HL-60 (cell line): ENCODE data around the gene SUPT6H.

Source experiments
- GABPA ChIP-seq: IDR thresholded peaks from 2 replicates; pipeline ENCODE4 v1.6.1; 2012; ENCODE audit warnings: low read depth
- TF ChIP-seq, protein P1 (sequence below): IDR thresholded peaks from one replicate; pipeline ENCODE4 v1.5.1; 2011; ENCODE audit warnings: low read length, control low read depth, inconsistent platforms; ENCODE audit not compliant: insufficient read depth
- TF ChIP-seq, protein P2 (sequence below): IDR thresholded peaks from 2 replicates; pipeline ENCODE4 v1.6.1; 2012; ENCODE audit warnings: low read depth; ENCODE audit not compliant: insufficient replicate concordance

GRCh38 chr17:28738680-28739384, 76.8 kb downstream of the SUPT6H start:
- TF ChIP-seq, protein P1, sequence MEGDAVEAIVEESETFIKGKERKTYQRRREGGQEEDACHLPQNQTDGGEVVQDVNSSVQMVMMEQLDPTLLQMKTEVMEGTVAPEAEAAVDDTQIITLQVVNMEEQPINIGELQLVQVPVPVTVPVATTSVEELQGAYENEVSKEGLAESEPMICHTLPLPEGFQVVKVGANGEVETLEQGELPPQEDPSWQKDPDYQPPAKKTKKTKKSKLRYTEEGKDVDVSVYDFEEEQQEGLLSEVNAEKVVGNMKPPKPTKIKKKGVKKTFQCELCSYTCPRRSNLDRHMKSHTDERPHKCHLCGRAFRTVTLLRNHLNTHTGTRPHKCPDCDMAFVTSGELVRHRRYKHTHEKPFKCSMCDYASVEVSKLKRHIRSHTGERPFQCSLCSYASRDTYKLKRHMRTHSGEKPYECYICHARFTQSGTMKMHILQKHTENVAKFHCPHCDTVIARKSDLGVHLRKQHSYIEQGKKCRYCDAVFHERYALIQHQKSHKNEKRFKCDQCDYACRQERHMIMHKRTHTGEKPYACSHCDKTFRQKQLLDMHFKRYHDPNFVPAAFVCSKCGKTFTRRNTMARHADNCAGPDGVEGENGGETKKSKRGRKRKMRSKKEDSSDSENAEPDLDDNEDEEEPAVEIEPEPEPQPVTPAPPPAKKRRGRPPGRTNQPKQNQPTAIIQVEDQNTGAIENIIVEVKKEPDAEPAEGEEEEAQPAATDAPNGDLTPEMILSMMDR, result no peak
- TF ChIP-seq, protein P2, sequence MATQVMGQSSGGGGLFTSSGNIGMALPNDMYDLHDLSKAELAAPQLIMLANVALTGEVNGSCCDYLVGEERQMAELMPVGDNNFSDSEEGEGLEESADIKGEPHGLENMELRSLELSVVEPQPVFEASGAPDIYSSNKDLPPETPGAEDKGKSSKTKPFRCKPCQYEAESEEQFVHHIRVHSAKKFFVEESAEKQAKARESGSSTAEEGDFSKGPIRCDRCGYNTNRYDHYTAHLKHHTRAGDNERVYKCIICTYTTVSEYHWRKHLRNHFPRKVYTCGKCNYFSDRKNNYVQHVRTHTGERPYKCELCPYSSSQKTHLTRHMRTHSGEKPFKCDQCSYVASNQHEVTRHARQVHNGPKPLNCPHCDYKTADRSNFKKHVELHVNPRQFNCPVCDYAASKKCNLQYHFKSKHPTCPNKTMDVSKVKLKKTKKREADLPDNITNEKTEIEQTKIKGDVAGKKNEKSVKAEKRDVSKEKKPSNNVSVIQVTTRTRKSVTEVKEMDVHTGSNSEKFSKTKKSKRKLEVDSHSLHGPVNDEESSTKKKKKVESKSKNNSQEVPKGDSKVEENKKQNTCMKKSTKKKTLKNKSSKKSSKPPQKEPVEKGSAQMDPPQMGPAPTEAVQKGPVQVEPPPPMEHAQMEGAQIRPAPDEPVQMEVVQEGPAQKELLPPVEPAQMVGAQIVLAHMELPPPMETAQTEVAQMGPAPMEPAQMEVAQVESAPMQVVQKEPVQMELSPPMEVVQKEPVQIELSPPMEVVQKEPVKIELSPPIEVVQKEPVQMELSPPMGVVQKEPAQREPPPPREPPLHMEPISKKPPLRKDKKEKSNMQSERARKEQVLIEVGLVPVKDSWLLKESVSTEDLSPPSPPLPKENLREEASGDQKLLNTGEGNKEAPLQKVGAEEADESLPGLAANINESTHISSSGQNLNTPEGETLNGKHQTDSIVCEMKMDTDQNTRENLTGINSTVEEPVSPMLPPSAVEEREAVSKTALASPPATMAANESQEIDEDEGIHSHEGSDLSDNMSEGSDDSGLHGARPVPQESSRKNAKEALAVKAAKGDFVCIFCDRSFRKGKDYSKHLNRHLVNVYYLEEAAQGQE, result no peak
- no peak for TF ChIP-seq GABPA
